Forelimb muscle (tissue), 1 donor: Measurements from ENCODE around the gene FSD1L. TPM values are rescaled to one million over a fixed set of nuclear protein-coding genes. Genes with fewer than 3 reads are reported as not detected.
"Not testable (repeated sequence)": the region's sequence is repeated elsewhere in the genome, so short reads cannot be mapped to it uniquely, and the experiment has no call there.

Source experiments
- DNase-seq: peaks from one replicate; pipeline ENCODE4 v3.0.0-alpha.2; 2013; ENCODE audit warnings: low read depth
- polyA plus RNA-seq: library from polyadenylated mRNA; unstranded; fragments of 120-200 nt; gene quantifications from one replicate; pipeline ENCODE4 v1.2.1, GENCODE V29; 2013; ENCODE audit not compliant: insufficient read length

The FSD1L gene
- polyA plus RNA-seq, 1 donor = 17.0 TPM

DNA sequence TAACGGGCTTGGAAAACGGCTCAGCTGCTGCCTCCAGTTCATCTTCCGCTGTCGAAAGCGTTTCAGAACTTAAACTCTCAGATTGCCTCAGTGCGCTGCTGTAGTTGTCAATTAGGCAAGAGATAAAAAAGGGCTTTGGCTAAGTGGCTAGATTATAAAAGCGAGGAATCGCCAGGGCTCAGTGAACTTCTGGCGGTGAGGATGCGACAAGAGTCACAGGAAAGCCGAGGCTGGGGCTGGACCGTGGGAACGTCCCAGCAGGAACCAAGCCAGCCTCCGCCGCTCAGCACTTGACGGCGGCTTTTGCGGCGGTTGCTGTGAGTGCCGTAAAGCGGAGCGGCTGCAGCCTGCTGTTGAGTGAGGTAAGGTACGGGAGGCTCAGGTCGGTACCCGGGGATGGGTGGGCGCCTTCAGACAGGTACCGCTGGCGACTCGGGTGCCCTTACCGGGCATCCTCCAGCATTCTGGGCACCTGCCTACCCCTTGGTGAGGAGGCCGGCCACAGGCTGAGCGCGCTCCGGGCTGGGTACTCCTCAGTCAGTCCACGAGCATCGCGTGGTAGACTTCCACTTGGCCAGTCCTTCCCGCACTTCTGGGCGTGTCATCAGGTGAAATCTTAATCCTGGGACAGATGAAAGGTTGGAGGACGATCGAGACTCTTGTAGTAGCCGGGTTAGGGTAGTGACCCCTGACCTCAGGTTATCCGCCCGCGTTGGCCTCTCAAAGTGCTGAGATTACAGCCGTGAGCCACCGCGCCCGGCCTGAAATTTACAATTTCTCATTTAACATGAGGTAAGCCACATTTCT lies 110.2 kb downstream of the FSD1L start, which contains the start of gene FKTN:
FKTN (plus strand) TSS at position 328 of the 807 bp plus-strand sequence. CDS start 16,902 bp downstream, outside the sequence.
- DNase-seq = peak; percentile 63

DNA sequence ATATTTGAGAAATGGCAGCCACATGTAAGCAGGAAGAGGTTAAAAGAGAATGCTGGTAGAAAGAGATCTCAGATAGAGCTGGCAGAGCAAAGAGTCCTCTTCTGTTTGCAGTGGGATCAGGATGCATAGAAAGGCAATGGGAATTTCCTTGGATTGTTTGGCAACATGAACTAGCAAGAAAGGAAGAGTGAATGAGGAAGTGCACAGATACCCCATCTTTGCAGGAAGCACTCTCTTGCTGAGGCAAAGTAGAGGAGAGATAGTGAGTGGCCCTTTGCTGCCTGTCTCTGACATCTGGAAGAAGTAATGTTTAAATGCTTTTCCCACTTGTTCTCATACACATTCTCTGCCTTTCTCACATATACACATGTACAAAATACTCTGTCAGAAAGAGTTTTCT lies 124.6 kb downstream of the FSD1L start:
- no peak for DNase-seq

DNA sequence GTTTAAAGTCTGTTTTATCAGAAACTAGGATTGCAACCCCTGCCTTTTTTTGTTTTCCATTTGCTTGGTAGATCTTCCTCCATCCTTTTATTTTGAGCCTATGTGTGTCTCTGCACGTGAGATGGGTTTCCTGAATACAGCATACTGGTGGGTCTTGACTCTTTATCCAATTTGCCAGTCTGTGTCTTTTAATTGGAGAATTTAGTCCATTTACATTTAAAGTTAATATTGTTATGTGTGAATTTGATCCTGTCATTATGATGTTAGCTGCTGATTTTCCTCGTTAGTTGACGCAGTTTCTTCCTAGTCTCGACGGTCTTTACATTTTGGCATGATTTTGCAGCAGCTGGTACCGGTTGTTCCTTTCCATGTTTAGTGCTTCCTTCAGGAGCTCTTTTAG lies 132.1 kb downstream of the FSD1L start:
- DNase-seq = not testable (repeated sequence)

DNA sequence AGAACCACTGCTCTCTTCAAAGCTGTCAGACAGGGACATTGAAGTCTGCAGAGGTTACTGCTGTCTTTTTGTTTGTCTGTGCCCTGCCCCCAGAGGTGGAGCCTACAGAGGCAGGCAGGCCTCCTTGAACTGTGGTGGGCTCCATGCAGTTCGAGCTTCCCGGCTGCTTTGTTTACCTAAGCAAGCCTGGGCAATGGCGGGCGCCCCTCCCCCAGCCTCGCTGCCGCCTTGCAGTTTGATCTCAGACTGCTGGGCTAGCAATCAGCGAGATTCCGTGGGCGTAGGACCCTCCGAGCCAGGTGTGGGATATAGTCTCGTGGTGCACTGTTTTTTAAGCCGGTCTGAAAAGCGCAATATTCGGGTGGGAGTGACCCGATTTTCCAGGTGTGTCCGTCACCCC lies 133.7 kb downstream of the FSD1L start:
- DNase-seq = not testable (repeated sequence)

DNA sequence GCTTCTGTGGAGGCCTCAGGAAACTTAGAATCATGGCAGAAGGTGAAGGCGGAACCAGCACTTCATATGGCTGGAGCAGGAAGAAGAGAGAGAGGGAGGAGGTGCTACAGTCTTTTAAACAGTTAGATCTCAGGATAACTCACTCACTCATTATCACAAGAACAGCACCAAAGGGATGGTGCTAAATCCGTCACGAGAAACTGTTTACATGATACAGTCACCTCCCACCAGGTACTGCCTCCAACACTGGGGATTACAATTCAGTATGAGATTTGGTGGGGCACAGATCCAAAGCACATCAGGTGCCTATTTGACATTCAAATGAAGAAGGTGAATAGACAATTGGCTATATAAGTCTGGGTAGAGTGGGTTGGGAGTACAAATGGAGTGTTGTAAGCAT lies 145.3 kb downstream of the FSD1L start:
- DNase-seq = no peak

Other genes starting within 250 kb of the FSD1L start
- gene SLC44A1, start 203.4 kb upstream of the FSD1L start, polyA plus RNA-seq = 14.6 TPM
- gene FKTN, start 110.1 kb downstream of the FSD1L start, polyA plus RNA-seq = 14.5 TPM
- gene TAL2, start 214.4 kb downstream of the FSD1L start, polyA plus RNA-seq = 21.1 TPM
- gene TMEM38B, start 246.5 kb downstream of the FSD1L start, polyA plus RNA-seq = 85.2 TPM